K562 (cell line): ENCODE results near the gene WWTR1. TPM values are rescaled to one million over a fixed set of nuclear protein-coding genes. Genes with fewer than 3 reads are reported as not detected.

Source experiments
- BRD9 ChIP-seq: fragments of 450-650 bp; IDR thresholded peaks from 2 replicates; pipeline ENCODE4 v1.6.1; 2018; ENCODE audit warnings: low read depth; ENCODE audit not compliant: partially characterized antibody
- CBFA2T2 ChIP-seq: fragments of 450-650 bp; conservative IDR thresholded peaks from 2 replicates; pipeline ENCODE4 v1.6.1; 2017; ENCODE audit warnings: mild to moderate bottlenecking
- CHAMP1 ChIP-seq: fragments of 450-650 bp; IDR thresholded peaks from 2 replicates; pipeline ENCODE4 v1.6.1; 2016; ENCODE audit warnings: mild to moderate bottlenecking
- EP300 ChIP-seq: IDR thresholded peaks from 2 replicates; pipeline ENCODE4 v1.6.1; 2012; ENCODE audit warnings: low read length, improper control_type of control experiment
- EP400 ChIP-seq: fragments of 450-650 bp; IDR thresholded peaks from 2 replicates; pipeline ENCODE4 v1.6.1; 2017; ENCODE audit warnings: antibody characterized with exemption, mild to moderate bottlenecking, moderate library complexity
- GTF3C2 ChIP-seq: IDR thresholded peaks from 3 replicates; pipeline ENCODE4 v1.6.1; 2011; ENCODE audit warnings: borderline replicate concordance, mild to moderate bottlenecking, moderate library complexity; ENCODE audit not compliant: insufficient read length; ENCODE audit errors: extremely low read depth
- JUND ChIP-seq, 2 experiments: IDR thresholded peaks; 2 replicates in 1 of 2; 3 replicates in 1 of 2; pipeline ENCODE4 v1.6.1; 2011; ENCODE audit warnings: borderline replicate concordance in 2 of 2, low read depth in 2 of 2, low read length in 2 of 2, improper control_type of control experiment in 1 of 2, missing biosample characterization in 1 of 2, missing genetic modification characterization in 1 of 2, missing genetic modification reagents in 1 of 2
- KHSRP ChIP-seq: fragments of 450-650 bp; IDR thresholded peaks from 2 replicates; pipeline ENCODE4 v1.6.1; 2017
- LEF1 ChIP-seq: fragments of 450-650 bp; IDR thresholded peaks from 2 replicates; pipeline ENCODE4 v1.6.1; 2016; ENCODE audit warnings: mild to moderate bottlenecking
- NCOA6 ChIP-seq: fragments of 450-650 bp; IDR thresholded peaks from 2 replicates; pipeline ENCODE4 v1.6.1; 2017; ENCODE audit warnings: mild to moderate bottlenecking
- PKNOX1 ChIP-seq: fragments of 450-650 bp; IDR thresholded peaks from 2 replicates; pipeline ENCODE4 v1.6.1; 2016
- RCOR1 ChIP-seq, 2 experiments: IDR thresholded peaks; 2 replicates each; pipeline ENCODE4 v1.6.1; 2012; ENCODE audit warnings: low read depth in 2 of 2, low read length in 2 of 2, borderline replicate concordance in 1 of 2, improper control_type of control experiment in 1 of 2
- SRSF1 ChIP-seq: fragments of 200-400 bp; formaldehyde crosslinking; IDR thresholded peaks from 2 replicates; pipeline ENCODE4 v1.6.1; 2017; ENCODE audit warnings: mild to moderate bottlenecking, low read depth, low read length, moderate library complexity
- SUPT5H ChIP-seq: fragments of 450-650 bp; IDR thresholded peaks from 2 replicates; pipeline ENCODE4 v1.6.1; 2016
- ZNF449 ChIP-seq: fragments of 250-450 bp; sonication (Bioruptor Pico); IDR thresholded peaks from 2 replicates; pipeline ENCODE4 v1.8.0; 2022; ENCODE audit warnings: moderate library complexity, mild to moderate bottlenecking, inconsistent platforms
- polyA plus RNA-seq, 8 experiments: library from polyadenylated mRNA; depleted of rRNA in 4 of 8; stranded (reverse) in 5 of 8; unstranded in 3 of 8; fragments of >200 nt; fragmentation: Nextera tagmentation in 2 of 8; fragmentation: Illumina TruSeq in 1 of 8; extraction: Ambion mirVana in 2 of 8; extraction: Trizol in 1 of 8; gene quantifications; 2 replicates each; pipeline versions ENCODE4 v1.2.1 to v1.2.3, GENCODE V29; 2011 to 2014; ENCODE audit warnings: inconsistent platforms in 1 of 8, missing spikeins in 1 of 8
- total RNA-seq, 7 experiments: library from RNA; depleted of rRNA in 6 of 7; stranded (reverse); fragments of >200 nt in 6 of 7; fragmentation: Illumina TruSeq in 2 of 7; extraction: Trizol in 2 of 7; gene quantifications; 2 replicates each; pipeline versions ENCODE4 v1.2.1 to v1.2.3, GENCODE V29; 2011 to 2021; ENCODE audit warnings: low replicate concordance in 1 of 7
- TF ChIP-seq, protein P1 (sequence below): fragments of 250-450 bp; sonication (Bioruptor Pico); IDR thresholded peaks from 2 replicates; pipeline ENCODE4 v1.5.0; 2021
- TF ChIP-seq, protein P2 (sequence below): fragments of 450-650 bp; formaldehyde crosslinking; conservative IDR thresholded peaks from 2 replicates; pipeline ENCODE4 v1.4.0; 2022; ENCODE audit warnings: mild to moderate bottlenecking, missing genetic modification characterization

WWTR1 gene
- total and polyA plus RNA-seq, 9 of the 15 experiments (the other 6 are each of a cell fraction or from before 2014, with no cell fraction given) = 0.04 to 1.5 (median 0.60) TPM

- TF ChIP-seq BRD9 = peak; percentile 28
- TF ChIP-seq PKNOX1 = peak; percentile 58
- peak; percentile 78 for TF ChIP-seq JUND (IDR thresholded peaks at IDR 0.05; ENCODE audit: borderline replicate concordance, low read depth, low read length)
- peak; percentile 71; the same call in 1 of the 3 replicates for TF ChIP-seq JUND (tag; IDR thresholded peaks at IDR 0.05; ENCODE audit: borderline replicate concordance, low read depth, low read length)
- no peak for TF ChIP-seq NCOA6
- 0 out of 2 replicates have a peak, but pooled peaks have one; percentile 21 for TF ChIP-seq SUPT5H
- TF ChIP-seq KHSRP = no peak
- TF ChIP-seq CHAMP1 = no peak
- TF ChIP-seq EP400 = peak; percentile 30; the same call in 1 of the 2 replicates
- no peak for TF ChIP-seq ZNF449 (CRISPR knock-in tag)
- TF ChIP-seq, protein P1, sequence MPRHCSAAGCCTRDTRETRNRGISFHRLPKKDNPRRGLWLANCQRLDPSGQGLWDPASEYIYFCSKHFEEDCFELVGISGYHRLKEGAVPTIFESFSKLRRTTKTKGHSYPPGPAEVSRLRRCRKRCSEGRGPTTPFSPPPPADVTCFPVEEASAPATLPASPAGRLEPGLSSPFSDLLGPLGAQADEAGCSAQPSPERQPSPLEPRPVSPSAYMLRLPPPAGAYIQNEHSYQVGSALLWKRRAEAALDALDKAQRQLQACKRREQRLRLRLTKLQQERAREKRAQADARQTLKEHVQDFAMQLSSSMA = no peak
- TF ChIP-seq SRSF1 = no peak
- peak; percentile 50 for TF ChIP-seq LEF1
- TF ChIP-seq RCOR1 (IDR thresholded peaks at IDR 0.05; ENCODE audit: borderline replicate concordance in 1 of 2, low read depth in 2 of 2, low read length in 2 of 2) = peak in 1 of 2 experiments; percentile 73; a peak in 1 of 4 replicates
- peak; percentile 29; the same call in 1 of the 2 replicates for TF ChIP-seq CBFA2T2
- TF ChIP-seq, protein P2, sequence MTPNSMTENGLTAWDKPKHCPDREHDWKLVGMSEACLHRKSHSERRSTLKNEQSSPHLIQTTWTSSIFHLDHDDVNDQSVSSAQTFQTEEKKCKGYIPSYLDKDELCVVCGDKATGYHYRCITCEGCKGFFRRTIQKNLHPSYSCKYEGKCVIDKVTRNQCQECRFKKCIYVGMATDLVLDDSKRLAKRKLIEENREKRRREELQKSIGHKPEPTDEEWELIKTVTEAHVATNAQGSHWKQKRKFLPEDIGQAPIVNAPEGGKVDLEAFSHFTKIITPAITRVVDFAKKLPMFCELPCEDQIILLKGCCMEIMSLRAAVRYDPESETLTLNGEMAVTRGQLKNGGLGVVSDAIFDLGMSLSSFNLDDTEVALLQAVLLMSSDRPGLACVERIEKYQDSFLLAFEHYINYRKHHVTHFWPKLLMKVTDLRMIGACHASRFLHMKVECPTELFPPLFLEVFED = 0 out of 2 replicates have a peak, but pooled peaks have one; percentile 21
- peak; percentile 83 for TF ChIP-seq EP300
- TF ChIP-seq GTF3C2 = no peak
Measured at GRCh38 chr3:149575961-149576564, 81.8 kb downstream of the WWTR1 start (continued).
